HG03139 (cell line): ENCODE results near the gene PRKAG3.

ENCODE experiments used
- ATAC-seq: cut with Tn5 transposase; IDR thresholded peaks from one replicate; pipeline ENCODE4 v1.9.1; 2021; ENCODE audit not compliant: unreplicated experiment

Gene PRKAG3

GRCh38 chr2:218831378-218831990 lies at the start of gene PRKAG3:
TSS of gene PRKAG3 (minus strand) at chr2:218831803.
- no peak for ATAC-seq

GRCh38 chr2:218880859-218881594 lies 49.4 kb upstream of the PRKAG3 start:
- peak; percentile 2 for ATAC-seq

- ATAC-seq = peak; percentile 58
Observed at GRCh38 chr2:218880102-218880858, 48.7 kb upstream of the PRKAG3 start, which contains the start of gene WNT10A. TSS of gene WNT10A (plus strand) at chr2:218880852. CDS start at chr2:218880996, 144 bp downstream.

- ATAC-seq = no peak
Observed at GRCh38 chr2:218879776-218880101, 48.1 kb upstream of the PRKAG3 start.

GRCh38 chr2:218878926-218879761 lies 47.5 kb upstream of the PRKAG3 start:
- no peak for ATAC-seq

GRCh38 chr2:218878486-218878885 lies 46.9 kb upstream of the PRKAG3 start:
- no peak for ATAC-seq

GRCh38 chr2:218877891-218878290 lies 46.3 kb upstream of the PRKAG3 start:
- ATAC-seq = no peak

- no peak for ATAC-seq
Observed at GRCh38 chr2:218877331-218877730, 45.7 kb upstream of the PRKAG3 start.

- no peak for ATAC-seq
Observed at GRCh38 chr2:218876562-218877219, 45.1 kb upstream of the PRKAG3 start.

GRCh38 chr2:218875692-218876246 lies 44.2 kb upstream of the PRKAG3 start:
- no peak for ATAC-seq

GRCh38 chr2:218873359-218874194 lies 42.0 kb upstream of the PRKAG3 start:
- ATAC-seq = no peak

- no peak for ATAC-seq
Observed at GRCh38 chr2:218872645-218873358, 41.2 kb upstream of the PRKAG3 start.

GRCh38 chr2:218871345-218872302 lies 40.0 kb upstream of the PRKAG3 start:
- ATAC-seq = no peak

GRCh38 chr2:218870984-218871344 lies 39.4 kb upstream of the PRKAG3 start:
- no peak for ATAC-seq

GRCh38 chr2:218869064-218869463 lies 37.5 kb upstream of the PRKAG3 start:
- no peak for ATAC-seq

GRCh38 chr2:218867900-218868299 lies 36.3 kb upstream of the PRKAG3 start:
- no peak for ATAC-seq

GRCh38 chr2:218865999-218866398 lies 34.4 kb upstream of the PRKAG3 start:
- no peak for ATAC-seq

GRCh38 chr2:218865396-218865795 lies 33.8 kb upstream of the PRKAG3 start:
- ATAC-seq = no peak
